HFF-Myc (cell line): ENCODE measurements around the gene CCL15.

Experiments
- DNase-seq: peaks from one replicate; pipeline ENCODE4 v3.0.0-alpha.2; 2011; ENCODE audit warnings: low read depth; ENCODE audit errors: extremely low read depth
- H3K4me3 ChIP-seq: replicated peaks from 2 replicates; pipeline ENCODE4 v1.5.1; 2011; ENCODE audit warnings: low read depth, mild to moderate bottlenecking, control low read depth, low read length
- CTCF ChIP-seq: IDR thresholded peaks from 2 replicates; pipeline ENCODE4 v1.5.1; 2012; ENCODE audit warnings: mild to moderate bottlenecking, low read depth, low read length, control low read depth; ENCODE audit errors: missing control alignments

The CCL15 gene

DNA sequence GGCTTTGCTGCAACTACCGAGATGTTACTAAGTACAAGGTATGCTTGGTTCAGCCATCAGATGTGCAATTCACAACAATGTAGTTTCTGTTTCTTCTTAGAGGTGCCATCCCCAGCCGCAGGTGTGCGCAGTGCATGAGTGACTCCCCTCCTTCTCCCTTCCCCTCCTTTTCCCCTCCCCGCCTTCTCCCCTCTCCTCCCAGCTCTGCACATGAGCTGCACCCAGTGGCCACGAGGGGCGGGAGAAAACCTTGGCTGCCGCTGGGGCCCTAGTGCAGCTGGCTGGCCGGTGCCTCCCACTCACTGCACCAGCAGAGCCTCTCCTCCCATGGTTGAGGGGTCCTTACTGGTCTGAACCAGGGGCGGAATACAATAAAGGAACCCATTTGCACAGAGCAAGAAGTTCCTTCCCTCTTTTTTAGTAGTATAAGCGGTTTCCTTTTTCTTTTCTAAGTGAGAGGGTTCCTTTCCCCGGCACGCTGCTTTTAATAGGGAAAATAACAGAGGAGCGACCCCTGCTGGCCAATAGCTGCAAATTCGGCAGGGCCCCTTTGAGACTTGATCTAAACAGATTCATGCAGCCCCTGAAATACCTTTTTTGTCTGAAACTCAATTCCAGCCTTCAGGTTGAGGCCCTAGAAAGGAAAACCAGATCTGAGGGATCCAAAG, 7.8 kb upstream of the CCL15 start:
- H3K4me3 ChIP-seq = no peak overlapping the region
- no peak for DNase-seq
- peak; percentile 67 for TF ChIP-seq CTCF

DNA sequence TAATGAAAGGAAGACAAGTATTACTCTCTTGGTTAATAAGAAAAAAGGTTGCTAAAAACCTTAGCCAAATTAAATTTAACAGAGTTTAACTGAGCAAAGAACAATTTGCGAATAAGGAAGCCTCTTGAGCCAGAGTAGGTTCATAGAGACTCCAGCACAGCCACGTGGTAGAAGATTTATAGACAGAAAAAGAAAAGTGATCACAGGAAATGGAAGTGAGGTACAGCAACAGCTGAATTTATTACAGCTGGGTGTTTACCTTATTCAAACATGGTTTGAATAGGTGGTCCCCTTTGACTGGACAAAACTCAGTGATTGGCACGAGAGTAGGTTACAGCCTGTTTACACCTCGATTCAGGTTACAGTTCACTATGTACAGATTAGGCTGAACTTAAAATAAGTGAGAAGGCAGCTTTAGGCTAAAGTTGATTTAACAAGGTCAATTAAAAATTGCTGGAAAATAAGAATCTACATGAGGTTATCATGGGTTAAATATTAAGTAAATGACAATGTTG, 3.3 kb upstream of the CCL15 start:
- no peak for DNase-seq
- TF ChIP-seq CTCF = no peak
- no peak overlapping the region for H3K4me3 ChIP-seq

DNA sequence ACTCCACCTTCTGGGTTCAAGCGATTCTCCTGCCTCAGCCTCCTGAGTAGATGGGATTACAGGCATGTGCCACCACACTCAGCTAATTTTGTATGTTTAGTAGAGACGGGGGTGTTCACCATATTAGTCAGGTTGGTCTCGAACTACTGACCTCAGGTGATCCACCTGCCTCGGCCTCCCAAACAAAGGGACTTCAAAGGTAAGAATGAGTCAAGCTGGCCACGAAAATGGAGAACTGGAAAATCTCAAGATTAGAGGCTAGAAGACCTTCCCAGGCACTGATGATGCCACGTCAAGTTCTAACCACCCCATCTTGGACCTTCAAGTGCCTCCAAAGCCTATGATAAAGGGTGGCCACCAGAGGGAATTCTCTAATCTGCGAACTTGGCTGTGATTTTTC, 1.3 kb upstream of the CCL15 start:
- no peak for TF ChIP-seq CTCF
- H3K4me3 ChIP-seq = no peak overlapping the region
- DNase-seq = no peak

GRCh38 chr17:36001862-36002603, 680 bp upstream of the CCL15 start:
- no peak for DNase-seq
- no peak overlapping the region for H3K4me3 ChIP-seq
- no peak for TF ChIP-seq CTCF

DNA sequence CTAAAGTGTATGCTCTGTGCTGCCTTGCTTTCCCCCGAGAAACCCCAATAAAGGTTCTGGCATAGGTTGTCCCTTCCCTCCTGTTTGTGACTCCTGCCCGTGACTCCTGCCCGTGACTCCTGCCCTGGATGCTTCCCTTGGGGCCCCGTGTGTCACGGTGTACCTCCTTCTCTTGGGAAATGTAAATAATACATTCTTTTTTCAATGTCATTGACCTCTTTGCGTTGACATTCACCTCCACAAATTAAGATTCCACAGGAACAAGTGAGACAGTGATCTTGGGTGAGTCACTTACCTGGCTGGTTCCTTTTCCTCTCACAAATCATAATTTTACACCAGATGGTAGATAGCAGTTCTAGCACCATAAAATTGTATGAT, 632 bp downstream of the CCL15 start:
- TF ChIP-seq CTCF = no peak
- DNase-seq = no peak
- no peak overlapping the region for H3K4me3 ChIP-seq

- DNase-seq = no peak
- H3K4me3 ChIP-seq = no peak overlapping the region
- TF ChIP-seq CTCF = no peak
These were observed 2.6 kb downstream of the CCL15 start for GRCh38 chr17:35998756-35999155.
